Measurements from ENCODE around the gene FNDC7. TPM values are rescaled to one million over a fixed set of nuclear protein-coding genes. Genes with fewer than 3 reads are reported as not detected.
A peak's percentile ranks its signal among the peaks of the same experiment; 100 is the strongest.
"Not testable (repeated sequence)": the region's sequence is repeated elsewhere in the genome, so short reads cannot be mapped to it uniquely, and the experiment has no call there.

FNDC7 gene
- total RNA-seq, 2 experiments from 2014 or later: not detected

- H3K9me3 Mint-ChIP-seq; H3K4me3 Mint-ChIP-seq; DNase-seq; intact Hi-C loops (cut with micrococcal nuclease); H3K27me3 Mint-ChIP-seq: not testable (repeated sequence)
- Mint-ChIP-seq H3K4me1 (ENCODE audit: low read depth) (peaks cover 70% of the 10 kb centered on the region), H3K27ac (peak overlapping the region; percentile 64), H3K36me3 (peaks cover 45% of the 10 kb centered on the region)
- ChIA-PET CTCF (interaction anchor here (3.7 kb wide), 1 partner anchor 9 kb away, joined by 13 read pairs; the partner anchor contains the start of gene PRPF38B), POLR2A (interaction anchor here (1.7 to 2.9 kb wide), 2 partner anchors 9 to 55 kb away, joined by 5 to 39 read pairs; partner anchors contain the start of gene PRPF38B)
Observed at GRCh38 chr1:108702109-108702508, 10.6 kb upstream of the FNDC7 start.

GRCh38 chr1:108703939-108704338, 8.8 kb upstream of the FNDC7 start:
- H3K27me3 Mint-ChIP-seq: no peaks in the 10 kb centered on the region
- peaks cover 28% of the 10 kb centered on the region for H3K36me3 Mint-ChIP-seq
- H3K4me3 Mint-ChIP-seq: peak overlapping the region; percentile 59
- peaks cover 60% of the 10 kb centered on the region for H3K4me1 Mint-ChIP-seq (ENCODE audit: low read depth)
- H3K27ac Mint-ChIP-seq: peak overlapping the region; percentile 92
- H3K9me3 Mint-ChIP-seq: no peaks in the 10 kb centered on the region
- ChIA-PET POLR2A (interaction anchor here (1.2 to 2.9 kb wide), 2 partner anchors 11 to 43 kb away, joined by 4 to 39 read pairs; partner anchors contain the start of genes HENMT1 and PRPF38B), CTCF (interaction anchor here (1.5 to 3.7 kb wide), 2 partner anchors 11 to 61 kb away, joined by 3 to 13 read pairs; partner anchors contain the start of gene PRPF38B)
- peak; percentile 54 for DNase-seq
- intact Hi-C loops (cut with micrococcal nuclease): loop anchor here (1.0 to 2.0 kb wide), 3 partner anchors 42 to 199 kb away; partner anchors contain the start of gene STXBP3

GRCh38 chr1:108704496-108704895, 8.2 kb upstream of the FNDC7 start:
- peak overlapping the region; percentile 92 for H3K27ac Mint-ChIP-seq
- intact Hi-C loops (cut with micrococcal nuclease): loop anchor here (1.0 to 2.0 kb wide), 3 partner anchors 42 to 200 kb away; partner anchors contain the start of gene STXBP3
- DNase-seq: no peak
- peaks cover 23% of the 10 kb centered on the region for H3K36me3 Mint-ChIP-seq
- no peaks in the 10 kb centered on the region for H3K27me3 Mint-ChIP-seq
- no peak overlapping the region for H3K4me3 Mint-ChIP-seq
- H3K4me1 Mint-ChIP-seq (ENCODE audit: low read depth): peaks cover 57% of the 10 kb centered on the region
- ChIA-PET POLR2A (interaction anchor here (0.6 to 1.7 kb wide), 4 partner anchors 9 to 44 kb away, joined by 3 to 17 read pairs (median 4); partner anchors contain the start of genes HENMT1 and PRPF38B), CTCF (interaction anchor here (0.7 to 3.7 kb wide), 4 partner anchors 9 to 145 kb away, joined by 3 to 13 read pairs (median 4); partner anchors contain the start of genes EEIG2 and PRPF38B)
- no peaks in the 10 kb centered on the region for H3K9me3 Mint-ChIP-seq

- no peak for DNase-seq
- ChIA-PET CTCF (interaction anchor here (1.0 to 1.7 kb wide), 3 partner anchors 11 to 194 kb away, joined by 3 read pairs; partner anchors contain the start of gene PRPF38B), POLR2A (no interaction called here)
- no peak overlapping the region for H3K4me3 Mint-ChIP-seq
- peaks cover 46% of the 10 kb centered on the region for H3K4me1 Mint-ChIP-seq (ENCODE audit: low read depth)
- peaks cover 6% of the 10 kb centered on the region for H3K36me3 Mint-ChIP-seq
- intact Hi-C loops (cut with micrococcal nuclease): no loop called here
- no peaks in the 10 kb centered on the region for H3K9me3 Mint-ChIP-seq
- no peaks in the 10 kb centered on the region for H3K27me3 Mint-ChIP-seq
- H3K27ac Mint-ChIP-seq: no peak overlapping the region
Observed at GRCh38 chr1:108706643-108707042, 6.1 kb upstream of the FNDC7 start.

- Mint-ChIP-seq H3K4me1 (ENCODE audit: low read depth) (peaks cover 28% of the 10 kb centered on the region), H3K36me3 (no peaks in the 10 kb centered on the region), H3K27me3 (peaks cover 4% of the 10 kb centered on the region), H3K9me3 (no peaks in the 10 kb centered on the region), H3K4me3 (no peak overlapping the region), H3K27ac (no peak overlapping the region)
- ChIA-PET POLR2A (no interaction called here), CTCF (interaction anchor here (0.6 to 2.5 kb wide), 9 partner anchors 14 to 200 kb away, joined by 3 to 16 read pairs (median 3); partner anchors contain the start of genes EEIG2 and PRPF38B)
- intact Hi-C loops (cut with micrococcal nuclease): loop anchor here (1.0 to 2.0 kb wide), 2 partner anchors 16 to 197 kb away; partner anchors contain the start of gene PRPF38B
- peak; percentile 83 for DNase-seq
Observed at GRCh38 chr1:108708691-108709660, 3.7 kb upstream of the FNDC7 start.

GRCh38 chr1:108715932-108716331, 3.2 kb downstream of the FNDC7 start:
- no peaks in the 10 kb centered on the region for H3K4me1 Mint-ChIP-seq (ENCODE audit: low read depth)
- no peak for DNase-seq
- peaks cover 4% of the 10 kb centered on the region for H3K27me3 Mint-ChIP-seq
- no peak overlapping the region for H3K27ac Mint-ChIP-seq
- CTCF ChIA-PET: no interaction called here
- POLR2A ChIA-PET: no interaction called here
- no peaks in the 10 kb centered on the region for H3K9me3 Mint-ChIP-seq
- no peaks in the 10 kb centered on the region for H3K36me3 Mint-ChIP-seq
- no peak overlapping the region for H3K4me3 Mint-ChIP-seq
- intact Hi-C loops (cut with micrococcal nuclease): no loop called here

GRCh38 chr1:108716437-108717230, 3.9 kb downstream of the FNDC7 start:
- ChIA-PET POLR2A (interaction anchor here (0.6 kb wide), 1 partner anchor 276 kb away, joined by 3 read pairs; no protein-coding TSS in a partner anchor), CTCF (no interaction called here)
- H3K4me3 Mint-ChIP-seq: no peak overlapping the region
- peaks cover 4% of the 10 kb centered on the region for H3K27me3 Mint-ChIP-seq
- no peak for DNase-seq
- H3K9me3 Mint-ChIP-seq: no peaks in the 10 kb centered on the region
- intact Hi-C loops (cut with micrococcal nuclease): no loop called here
- H3K27ac Mint-ChIP-seq: no peak overlapping the region
- no peaks in the 10 kb centered on the region for H3K36me3 Mint-ChIP-seq
- H3K4me1 Mint-ChIP-seq (ENCODE audit: low read depth): no peaks in the 10 kb centered on the region

- intact Hi-C loops (cut with micrococcal nuclease): no loop called here
- no peak overlapping the region for H3K27ac Mint-ChIP-seq
- H3K27me3 Mint-ChIP-seq: peaks cover 4% of the 10 kb centered on the region
- H3K9me3 Mint-ChIP-seq: no peaks in the 10 kb centered on the region
- ChIA-PET POLR2A (no interaction called here), CTCF (interaction anchor here (0.7 kb wide), 1 partner anchor 12 kb away, joined by 3 read pairs; no protein-coding TSS in a partner anchor)
- H3K4me3 Mint-ChIP-seq: no peak overlapping the region
- no peaks in the 10 kb centered on the region for H3K4me1 Mint-ChIP-seq (ENCODE audit: low read depth)
- no peak for DNase-seq
- H3K36me3 Mint-ChIP-seq: no peaks in the 10 kb centered on the region
Observed at GRCh38 chr1:108717774-108718316, 5.1 kb downstream of the FNDC7 start.

- Mint-ChIP-seq H3K27ac (no peak overlapping the region), H3K4me3 (no peak overlapping the region), H3K27me3 (no peaks in the 10 kb centered on the region), H3K4me1 (ENCODE audit: low read depth) (no peaks in the 10 kb centered on the region), H3K36me3 (no peaks in the 10 kb centered on the region), H3K9me3 (no peaks in the 10 kb centered on the region)
- intact Hi-C loops (cut with micrococcal nuclease): no loop called here
- ChIA-PET CTCF (interaction anchor here (0.9 kb wide), 1 partner anchor 11 kb away, joined by 3 read pairs; no protein-coding TSS in a partner anchor), POLR2A (no interaction called here)
- DNase-seq: no peak
Observed at GRCh38 chr1:108718927-108719655, 6.4 kb downstream of the FNDC7 start.

- DNase-seq: no peak
- Mint-ChIP-seq H3K4me3 (no peak overlapping the region), H3K27ac (no peak overlapping the region), H3K36me3 (no peaks in the 10 kb centered on the region), H3K27me3 (no peaks in the 10 kb centered on the region), H3K9me3 (no peaks in the 10 kb centered on the region), H3K4me1 (ENCODE audit: low read depth) (no peaks in the 10 kb centered on the region)
- intact Hi-C loops (cut with micrococcal nuclease): no loop called here
- ChIA-PET POLR2A (no interaction called here), CTCF (interaction anchor here (0.9 kb wide), 1 partner anchor 12 kb away, joined by 3 read pairs; no protein-coding TSS in a partner anchor)
Observed at GRCh38 chr1:108719656-108720435, 7.1 kb downstream of the FNDC7 start.
